Stomach (tissue), 9 donors: ENCODE results near the gene ZNF316. TPM values are rescaled to one million over a fixed set of nuclear protein-coding genes. Genes with fewer than 3 reads are reported as not detected.

ENCODE experiments used
- DNase-seq, 2 donors: peaks; one replicate each; pipeline versions ENCODE4 v3.0.0 to v3.0.0-alpha.2; 2013 to 2019
- H3K27ac ChIP-seq, 5 donors: fragments of 200-600 bp in 4 of 5; sonication (generic) in 4 of 5; one replicate each; pipeline ENCODE4 v1.5.1; 2013 to 2019; ENCODE audit warnings: mild to moderate bottlenecking in 1 of 5, moderate library complexity in 1 of 5
- H3K27me3 ChIP-seq, 3 donors: fragments of 200-600 bp; sonication (generic); one replicate each; pipeline ENCODE4 v1.5.1; 2017 to 2019; ENCODE audit warnings: mixed run types in 1 of 3
- H3K36me3 ChIP-seq, 4 donors: fragments of 200-600 bp; sonication (generic); 1 replicate in 3 of 4; 2 replicates in 1 of 4; pipeline ENCODE4 v1.5.1; 2016 to 2019
- H3K4me1 ChIP-seq, 4 donors: fragments of 200-600 bp; sonication (generic); one replicate each; pipeline ENCODE4 v1.5.1; 2016 to 2019
- H3K4me3 ChIP-seq, 4 donors: fragments of 200-600 bp; sonication (generic) in 3 of 4; one replicate each; pipeline ENCODE4 v1.5.1; 2016 to 2019; ENCODE audit warnings: mild to moderate bottlenecking in 1 of 4
- H3K9me3 ChIP-seq, 4 donors: fragments of 200-600 bp; sonication (generic); one replicate each; pipeline ENCODE4 v1.5.1; 2016 to 2019
- EP300 ChIP-seq: sonication (generic); formaldehyde crosslinking; IDR thresholded peaks from one replicate; pipeline ENCODE4 v1.6.1; 2017; ENCODE audit warnings: antibody characterized with exemption
- POLR2A ChIP-seq, 4 donors: fragments of 450-650 bp; IDR thresholded peaks; one replicate each; pipeline ENCODE4 v1.6.1; 2016; ENCODE audit warnings: antibody characterized with exemption in 4 of 4, control low read depth in 2 of 4, mild to moderate bottlenecking in 1 of 4, moderate library complexity in 1 of 4
- POLR2AphosphoS5 ChIP-seq, 3 donors: sonication (generic); formaldehyde crosslinking; IDR thresholded peaks; one replicate each; pipeline ENCODE4 v1.6.1; 2016; ENCODE audit warnings: antibody characterized with exemption in 3 of 3
- WGBS, 5 donors: extraction: QIAGEN DNeasy Blood & Tissue Kit in 3 of 5; methylation state at CpG; one replicate each; pipeline versions ENCODE4 v1.1.5 to v1.1.7; 2013 to 2018; 5-methylcytosine and 5-hydroxymethylcytosine counted together
- intact Hi-C: fragments of 100-400 bp; cut with DNase I; formaldehyde crosslinking; loops from one replicate; pipeline ENCODE4 v1.15.1; 2023; ENCODE audit warnings: low total_unique reads
- polyA plus RNA-seq, 3 donors: library from polyadenylated mRNA; stranded (reverse); fragments of 200-250 nt; gene quantifications; one replicate each; pipeline ENCODE4 v1.2.3, GENCODE V29; 2013
- total RNA-seq, 5 donors: library from RNA; depleted of rRNA; stranded (reverse); fragments of >200 nt; gene quantifications; one replicate each; pipeline versions ENCODE4 v1.1.0 to v1.2.3, GENCODE V29; 2014 to 2016
- TF ChIP-seq, protein P1 (sequence below), 7 experiments: fragments of 450-650 bp in 4 of 7; fragments of 200-600 bp in 3 of 7; sonication (generic) in 3 of 7; IDR thresholded peaks; one replicate each; pipeline ENCODE4 v1.5.1; 2016 to 2019; ENCODE audit warnings: antibody characterized with exemption in 7 of 7, control low read depth in 2 of 7, mild to moderate bottlenecking in 1 of 7
- donor health status: healthy with polysubstance abuse.
- donor health status: Bipolar disorder and iron deficiency.
- donor health status: healthy.

The ZNF316 gene
- total and polyA plus RNA-seq, 8 donors, result 7.2 to 62.6 (median 13.7) TPM

DNA sequence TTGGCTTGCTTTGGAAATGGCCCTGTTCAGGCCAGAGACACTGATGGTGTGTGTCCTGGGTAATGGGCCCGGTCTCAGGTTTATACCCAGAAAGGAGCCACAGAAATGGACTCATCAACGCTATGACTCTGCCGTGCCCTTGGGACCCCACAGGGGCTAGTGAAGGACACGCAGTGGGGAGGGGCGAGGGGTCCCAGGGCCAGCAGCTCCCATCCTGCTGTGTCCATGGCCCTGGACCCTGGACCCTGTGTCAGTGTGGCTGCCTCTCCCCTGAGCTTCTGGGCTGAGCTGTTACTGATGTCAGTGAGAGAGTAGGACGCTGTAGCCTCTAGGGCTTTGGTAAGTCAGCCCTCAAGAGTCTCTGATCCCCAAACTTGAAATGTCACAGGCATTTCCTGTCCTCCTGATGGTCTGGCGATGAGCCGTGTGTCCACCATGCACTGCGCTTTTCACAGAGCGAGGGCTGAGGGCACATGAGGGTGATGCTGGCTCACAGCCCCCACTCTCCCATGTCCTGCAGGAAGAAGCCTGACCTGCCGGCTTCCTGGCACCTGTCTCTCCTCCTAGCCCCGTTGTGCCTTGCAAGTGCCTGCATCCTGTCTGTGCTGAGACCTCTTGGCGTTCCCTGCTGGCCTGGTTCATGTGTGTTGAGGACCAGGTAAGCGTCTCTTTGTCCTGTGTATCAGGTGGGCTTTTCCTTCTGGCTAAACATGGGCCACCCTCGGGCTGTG, 4.4 kb downstream of the ZNF316 start:
- H3K27me3 ChIP-seq, result no peaks in the 10 kb centered on the region
- H3K36me3 ChIP-seq, result peaks cover 43 to 70% (median 68%) of the 10 kb centered on the region in 4 donors
- 86 to 93% (median 89%) methylated on average over 7 to 15 of the region's 15 CpGs for WGBS, 5 donors
- H3K4me3 ChIP-seq, result no peak overlapping the region
- intact Hi-C loops, result no loop called here
- peaks cover 13 to 32% (median 26%) of the 10 kb centered on the region in 4 donors for H3K4me1 ChIP-seq
- TF ChIP-seq POLR2A (IDR thresholded peaks at IDR 0.05) (no peak), POLR2AphosphoS5 (IDR thresholded peaks at IDR 0.05) (no peak), EP300 (no peak)
- TF ChIP-seq, protein P1, sequence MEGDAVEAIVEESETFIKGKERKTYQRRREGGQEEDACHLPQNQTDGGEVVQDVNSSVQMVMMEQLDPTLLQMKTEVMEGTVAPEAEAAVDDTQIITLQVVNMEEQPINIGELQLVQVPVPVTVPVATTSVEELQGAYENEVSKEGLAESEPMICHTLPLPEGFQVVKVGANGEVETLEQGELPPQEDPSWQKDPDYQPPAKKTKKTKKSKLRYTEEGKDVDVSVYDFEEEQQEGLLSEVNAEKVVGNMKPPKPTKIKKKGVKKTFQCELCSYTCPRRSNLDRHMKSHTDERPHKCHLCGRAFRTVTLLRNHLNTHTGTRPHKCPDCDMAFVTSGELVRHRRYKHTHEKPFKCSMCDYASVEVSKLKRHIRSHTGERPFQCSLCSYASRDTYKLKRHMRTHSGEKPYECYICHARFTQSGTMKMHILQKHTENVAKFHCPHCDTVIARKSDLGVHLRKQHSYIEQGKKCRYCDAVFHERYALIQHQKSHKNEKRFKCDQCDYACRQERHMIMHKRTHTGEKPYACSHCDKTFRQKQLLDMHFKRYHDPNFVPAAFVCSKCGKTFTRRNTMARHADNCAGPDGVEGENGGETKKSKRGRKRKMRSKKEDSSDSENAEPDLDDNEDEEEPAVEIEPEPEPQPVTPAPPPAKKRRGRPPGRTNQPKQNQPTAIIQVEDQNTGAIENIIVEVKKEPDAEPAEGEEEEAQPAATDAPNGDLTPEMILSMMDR (IDR thresholded peaks at IDR 0.05), result no peak
- no peak overlapping the region for H3K27ac ChIP-seq
- no peaks in the 10 kb centered on the region for H3K9me3 ChIP-seq
- DNase-seq, result no peak

DNA sequence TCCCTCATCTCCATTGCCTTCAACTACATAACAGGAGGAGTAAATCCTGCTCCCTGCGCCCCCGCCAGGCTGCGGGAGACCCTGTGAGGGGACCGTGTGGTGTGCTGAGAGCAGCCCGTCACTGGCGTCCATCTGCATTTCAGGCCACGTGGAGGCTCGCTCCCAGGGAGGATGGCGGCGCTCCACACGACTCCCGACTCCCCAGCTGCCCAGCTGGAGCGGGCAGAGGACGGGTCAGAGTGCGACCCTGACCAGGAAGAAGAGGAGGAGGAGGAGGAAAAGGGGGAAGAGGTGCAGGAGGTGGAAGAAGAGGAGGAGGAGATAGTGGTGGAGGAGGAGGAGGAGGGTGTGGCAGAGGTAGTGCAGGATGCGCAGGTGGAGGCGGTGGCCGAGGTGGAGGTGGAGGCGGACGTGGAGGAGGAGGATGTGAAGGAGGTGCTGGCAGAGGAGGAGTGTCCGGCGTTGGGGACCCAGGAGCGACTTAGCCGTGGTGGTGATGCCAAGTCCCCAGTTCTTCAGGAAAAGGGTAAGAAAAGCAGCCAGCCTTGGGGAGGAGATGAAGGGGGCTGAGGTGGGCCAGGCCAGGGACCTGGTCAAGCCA, 5.2 kb downstream of the ZNF316 start:
- TF ChIP-seq, protein P1 (IDR thresholded peaks at IDR 0.05), result no peak
- TF ChIP-seq POLR2AphosphoS5 (IDR thresholded peaks at IDR 0.05), result no peak
- TF ChIP-seq POLR2A (IDR thresholded peaks at IDR 0.05), result no peak
- no peak for TF ChIP-seq EP300
- Histone ChIP-seq H3K27ac (no peak overlapping the region), H3K36me3 (peaks cover 43 to 79% (median 77%) of the 10 kb centered on the region in 4 donors), H3K4me3 (no peak overlapping the region), H3K4me1 (peaks cover 10 to 28% (median 22%) of the 10 kb centered on the region in 4 donors), H3K27me3 (no peaks in the 10 kb centered on the region), H3K9me3 (no peaks in the 10 kb centered on the region)
- intact Hi-C loops, result no loop called here
- 89 to 94% (median 92%) methylated on average over 22 to 24 of the region's 24 CpGs for WGBS, 5 donors
- no peak for DNase-seq

DNA sequence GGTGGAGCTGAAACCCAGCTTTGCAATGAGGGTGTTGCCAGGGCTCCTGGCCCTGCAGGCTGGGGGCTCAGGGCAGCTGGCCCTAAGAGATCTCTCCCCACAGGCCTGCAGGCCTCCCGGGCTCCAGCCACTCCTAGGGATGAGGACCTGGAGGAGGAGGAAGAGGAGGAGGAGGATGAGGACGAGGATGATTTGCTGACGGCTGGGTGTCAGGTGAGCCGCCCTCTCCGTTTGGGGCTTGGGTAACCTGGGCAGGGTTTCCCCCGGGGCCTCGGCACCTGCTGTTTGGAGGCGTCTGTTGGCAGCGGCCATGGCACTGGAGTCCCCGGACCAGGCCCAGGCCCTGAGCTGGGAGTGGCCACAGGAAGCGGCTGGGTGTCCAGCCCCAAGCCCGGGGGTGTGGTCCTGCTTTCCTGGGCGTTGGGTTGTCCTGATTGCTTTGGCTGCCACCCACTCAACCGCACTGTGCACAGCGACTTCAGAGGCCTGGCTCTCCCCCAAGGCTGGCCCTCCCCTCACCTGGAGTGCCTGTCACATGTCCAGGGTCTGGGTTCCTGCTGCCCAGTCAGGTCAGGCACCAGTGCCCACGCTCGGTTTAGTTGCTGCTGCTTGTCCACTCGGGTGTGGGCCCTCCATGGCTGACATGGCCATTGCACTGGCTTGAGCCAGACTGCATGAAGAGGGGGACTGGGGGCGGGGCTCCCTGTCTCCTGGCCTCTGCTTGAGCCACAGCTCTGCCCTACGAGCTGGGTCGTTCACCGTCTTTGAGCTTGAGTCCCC, 5.9 kb downstream of the ZNF316 start:
- no peak for TF ChIP-seq EP300
- TF ChIP-seq POLR2AphosphoS5 (IDR thresholded peaks at IDR 0.05), result no peak
- TF ChIP-seq POLR2A (IDR thresholded peaks at IDR 0.05), result no peak
- TF ChIP-seq, protein P1 (IDR thresholded peaks at IDR 0.05), result no peak
- 73 to 87% (median 78%) methylated on average over 13 to 22 of the region's 22 CpGs for WGBS, 5 donors
- Histone ChIP-seq H3K36me3 (peaks cover 44 to 86% (median 84%) of the 10 kb centered on the region in 4 donors), H3K9me3 (no peaks in the 10 kb centered on the region), H3K4me3 (no peak overlapping the region), H3K4me1 (peaks cover 7 to 23% (median 17%) of the 10 kb centered on the region in 4 donors), H3K27me3 (no peaks in the 10 kb centered on the region), H3K27ac (no peak overlapping the region)
- intact Hi-C loops, result no loop called here
- no peak for DNase-seq

DNA sequence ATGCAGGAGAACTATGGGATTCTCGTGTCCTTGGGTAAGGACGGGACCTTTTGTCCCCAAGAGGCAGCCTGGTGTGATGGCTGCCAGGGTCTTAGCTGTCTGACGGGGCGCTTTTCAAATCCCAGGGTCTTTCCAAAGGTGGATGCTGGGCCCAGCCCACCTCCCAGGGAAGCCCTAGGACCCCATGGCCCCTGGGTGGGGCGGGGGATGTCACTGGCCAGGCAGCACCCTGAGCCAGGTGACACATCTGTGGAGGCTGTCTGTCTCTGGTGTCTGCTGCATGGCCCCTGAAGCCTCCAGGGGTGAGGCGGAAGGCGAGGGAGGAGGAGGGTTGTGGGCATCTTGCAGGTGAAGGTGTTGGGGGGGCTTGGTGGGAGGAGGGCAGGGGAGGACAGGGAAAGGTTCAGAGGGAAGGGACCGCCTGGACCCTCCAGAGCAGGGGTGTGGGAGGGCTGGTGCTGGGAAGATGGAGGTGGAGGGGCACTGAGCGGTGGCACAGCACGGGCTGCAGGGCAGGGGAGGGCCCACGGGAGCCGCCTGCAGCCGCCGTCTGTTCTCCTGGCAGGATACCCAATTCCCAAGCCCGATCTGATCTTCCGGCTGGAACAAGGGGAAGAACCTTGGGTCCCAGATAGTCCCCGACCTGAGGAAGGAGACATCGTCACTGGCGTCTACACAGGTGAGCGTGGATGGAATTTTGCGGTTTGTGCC, 7.0 kb downstream of the ZNF316 start:
- DNase-seq, result no peak
- peaks cover 53 to 96% (median 94%) of the 10 kb centered on the region in 4 donors for H3K36me3 ChIP-seq
- 94 to 96% (median 95%) methylated on average over 7 to 21 of the region's 21 CpGs for WGBS, 5 donors
- no peaks in the 10 kb centered on the region for H3K9me3 ChIP-seq
- H3K4me1 ChIP-seq, result peaks cover 0 to 12% (median 7%) of the 10 kb centered on the region in 4 donors
- no peak for TF ChIP-seq POLR2A (IDR thresholded peaks at IDR 0.05)
- TF ChIP-seq POLR2AphosphoS5 (IDR thresholded peaks at IDR 0.05), result no peak
- TF ChIP-seq, protein P1 (IDR thresholded peaks at IDR 0.05), result no peak
- no peak for TF ChIP-seq EP300
- H3K27ac ChIP-seq, result no peak overlapping the region
- no peak overlapping the region for H3K4me3 ChIP-seq
- intact Hi-C loops, result no loop called here
- H3K27me3 ChIP-seq, result no peaks in the 10 kb centered on the region
